ELR (cell line): Measurements from ENCODE around the gene RAMP1.
"Not testable (repeated sequence)": the region's sequence is repeated elsewhere in the genome, so short reads cannot be mapped to it uniquely, and the experiment has no call there.

Experiments
- DNase-seq: peaks from one replicate; pipeline ENCODE4 v3.0.0-alpha.2; 2015; ENCODE audit warnings: low read depth

RAMP1 gene

DNA sequence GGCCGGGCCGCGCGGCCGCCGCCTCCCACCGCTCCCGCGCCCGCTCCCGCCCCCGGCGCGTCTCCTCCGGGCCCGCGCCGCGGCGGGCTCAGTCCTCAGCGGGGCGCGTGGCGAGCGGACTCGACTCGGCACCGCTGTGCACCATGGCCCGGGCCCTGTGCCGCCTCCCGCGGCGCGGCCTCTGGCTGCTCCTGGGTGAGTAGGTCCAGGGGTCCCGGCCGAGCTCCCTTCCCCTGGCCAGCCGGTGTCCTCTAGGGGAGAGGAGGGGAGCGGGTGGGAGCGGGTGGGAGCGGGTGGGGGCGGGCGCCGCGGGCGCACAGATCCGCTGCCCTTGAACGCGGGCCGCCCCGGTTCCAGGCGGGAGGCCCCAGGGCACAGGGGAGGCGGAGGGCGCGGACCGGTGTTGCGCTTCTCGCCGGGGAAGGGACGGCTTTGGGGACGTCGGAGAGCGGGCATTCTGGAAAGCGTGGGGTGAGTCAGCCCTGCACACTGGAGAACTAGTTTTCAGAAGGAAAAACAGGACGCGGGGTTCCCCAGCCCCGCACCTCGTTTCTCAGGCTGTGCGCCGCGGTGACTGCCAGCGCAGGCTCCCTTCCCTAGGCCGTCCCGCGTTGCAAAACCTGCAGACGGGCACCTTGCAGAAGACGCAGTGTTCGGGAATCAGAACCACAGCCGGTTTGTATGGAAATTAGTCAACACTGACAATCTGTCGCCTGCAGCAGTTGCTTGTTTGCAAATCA lies at the start of gene RAMP1:
Gene RAMP1, plus strand, starts transcription at position 91 of the 740 bp plus-strand sequence. Its CDS starts 53 bp downstream, at position 144.
- DNase-seq, result peak; percentile 32

DNA sequence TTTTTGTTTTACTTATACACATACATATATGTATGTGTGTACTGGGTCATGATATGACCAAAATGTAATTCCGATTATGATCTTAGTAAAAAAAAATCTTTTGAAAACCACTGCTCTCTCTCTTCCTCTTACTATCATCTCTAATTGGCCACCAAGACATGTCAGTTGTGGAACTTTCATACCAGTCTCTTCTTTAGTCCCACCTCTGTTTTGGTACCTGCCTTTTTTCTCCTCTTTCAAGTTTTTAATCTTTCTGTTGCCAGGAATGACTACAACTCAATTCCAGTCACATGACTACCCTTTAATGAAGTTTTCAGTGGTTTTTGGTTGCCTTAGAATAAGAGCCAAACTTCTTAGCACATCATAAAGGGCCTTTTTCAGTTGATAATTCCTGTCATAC lies 43.8 kb upstream of the RAMP1 start:
- DNase-seq, result no peak

GRCh38 chr2:237816531-237816930 lies 42.9 kb upstream of the RAMP1 start:
- DNase-seq, result no peak

- peak; percentile 69 for DNase-seq
Observed at GRCh38 chr2:237818066-237818473, 41.4 kb upstream of the RAMP1 start.

- DNase-seq, result peak; percentile 11
Observed at GRCh38 chr2:237819231-237819630, 40.2 kb upstream of the RAMP1 start.

DNA sequence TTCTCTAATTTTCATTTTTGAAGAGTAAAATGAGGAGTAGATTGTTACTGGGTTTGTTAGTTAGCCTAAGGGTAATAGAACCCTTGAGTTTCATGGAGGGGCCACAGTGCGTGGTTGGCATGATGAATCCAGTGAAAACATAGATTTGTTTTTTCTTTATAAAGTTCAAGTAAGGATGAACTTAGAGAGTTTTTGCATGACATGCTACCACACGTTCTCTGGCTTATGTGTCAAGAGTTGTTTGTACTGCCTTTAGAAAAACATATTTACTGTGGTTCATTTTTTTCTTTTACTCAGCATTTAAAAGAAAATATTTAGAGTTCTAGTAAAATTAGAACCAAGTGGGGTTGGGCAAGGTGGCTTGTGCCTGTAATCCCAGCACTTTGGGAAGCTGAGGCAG lies 39.0 kb upstream of the RAMP1 start:
- DNase-seq, result no peak

DNA sequence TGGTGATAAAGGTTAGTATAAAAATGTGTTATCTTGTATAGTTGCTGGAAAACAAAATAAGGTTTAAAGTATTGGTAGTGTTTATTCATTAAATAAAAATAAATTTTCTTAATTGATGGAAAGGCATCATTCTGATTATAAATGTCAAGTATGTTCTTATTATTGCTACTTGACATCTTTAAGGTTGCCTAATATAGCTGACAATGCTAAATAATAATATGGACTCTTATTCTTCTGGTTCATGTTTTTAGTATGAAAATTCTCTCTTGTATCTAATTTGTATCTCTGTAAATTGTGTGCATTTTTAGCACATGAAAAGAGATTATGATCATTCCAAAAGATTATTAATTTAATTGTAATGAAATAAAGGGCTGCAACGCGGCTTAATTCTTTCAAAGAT lies 35.9 kb upstream of the RAMP1 start:
- DNase-seq, result no peak

DNA sequence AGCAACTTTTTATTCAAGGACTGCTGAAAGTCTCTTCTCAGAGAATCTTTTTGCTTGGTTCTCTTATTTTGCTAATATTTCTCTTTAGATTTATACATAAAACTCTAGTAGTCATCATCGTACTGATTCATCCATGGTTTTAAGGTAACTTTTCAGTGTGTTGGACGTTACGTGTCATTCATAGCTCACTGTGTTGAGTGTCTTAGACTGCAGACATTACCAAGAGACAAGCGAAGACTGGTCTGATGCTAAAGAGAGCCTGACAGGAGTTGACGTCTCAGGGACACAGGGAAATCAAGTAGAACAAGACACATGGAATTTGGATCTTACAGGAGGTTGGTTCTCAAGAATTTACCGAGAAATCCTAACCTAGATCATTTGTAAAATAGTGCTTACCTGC lies 35.3 kb upstream of the RAMP1 start:
- peak; percentile 4 for DNase-seq

GRCh38 chr2:237827421-237827987 lies 31.9 kb upstream of the RAMP1 start:
- no peak for DNase-seq

DNA sequence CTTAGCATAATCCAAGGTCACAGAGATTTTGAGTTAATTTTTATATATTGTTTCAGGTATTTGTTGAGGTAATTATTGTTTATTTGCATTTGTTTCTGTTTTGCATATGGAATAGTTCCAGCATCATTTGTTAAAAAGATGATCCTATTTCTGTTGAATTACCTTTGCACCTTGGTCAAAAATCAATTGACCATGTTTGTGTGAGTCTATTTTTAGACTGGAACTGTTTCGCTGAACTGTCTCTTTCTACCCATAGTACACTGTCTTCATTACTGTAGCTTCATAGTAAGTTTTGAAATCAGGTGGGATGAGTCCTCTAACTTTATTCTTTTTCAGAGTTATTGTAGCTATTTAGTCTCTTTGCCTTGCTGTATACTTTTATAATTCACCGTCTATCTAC lies 28.9 kb upstream of the RAMP1 start:
- DNase-seq, result no peak

- no peak for DNase-seq
Observed at GRCh38 chr2:237833546-237833945, 25.9 kb upstream of the RAMP1 start.

DNA sequence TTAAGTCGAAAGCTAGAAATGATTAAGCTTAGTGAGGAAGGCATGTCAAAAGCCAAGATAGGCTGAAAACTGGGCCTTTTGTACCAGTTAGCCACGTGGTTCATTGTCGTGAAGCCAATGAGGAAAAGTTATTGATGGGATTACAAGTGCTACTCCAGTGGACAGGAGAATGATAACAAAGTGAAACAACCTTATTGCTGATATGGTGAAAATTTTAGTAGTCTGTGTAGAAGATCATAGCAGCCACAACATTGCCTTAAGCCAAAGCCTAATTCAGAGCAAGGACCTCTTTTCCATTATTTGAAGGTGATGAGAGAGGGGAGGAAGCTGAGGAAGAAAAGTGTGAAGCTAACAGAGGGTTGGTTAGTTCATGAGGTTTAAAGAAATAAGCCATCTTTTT lies 24.1 kb upstream of the RAMP1 start:
- no peak for DNase-seq

GRCh38 chr2:237841051-237841450 lies 18.4 kb upstream of the RAMP1 start:
- DNase-seq, result no peak

DNA sequence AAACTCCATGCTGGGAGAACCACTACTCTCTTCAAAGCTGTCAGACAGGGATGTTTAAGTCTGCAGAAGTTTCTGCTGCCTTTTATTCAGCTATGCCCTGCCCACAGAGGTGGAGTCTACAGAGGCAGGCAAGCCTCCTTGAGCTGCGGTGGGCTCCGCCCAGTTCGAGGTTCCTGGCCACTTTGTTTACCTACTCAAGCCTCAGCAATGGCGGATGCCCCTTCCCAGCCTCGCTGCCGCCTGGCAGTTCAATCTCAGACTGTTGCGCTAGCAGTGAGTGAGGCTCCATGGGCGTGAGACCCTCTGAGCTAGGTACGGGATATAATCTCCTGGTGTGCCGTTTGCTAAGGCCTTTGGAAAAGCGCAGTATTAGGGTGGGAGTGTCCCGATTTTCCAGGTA lies 10.5 kb upstream of the RAMP1 start:
- not testable (repeated sequence) for DNase-seq

DNA sequence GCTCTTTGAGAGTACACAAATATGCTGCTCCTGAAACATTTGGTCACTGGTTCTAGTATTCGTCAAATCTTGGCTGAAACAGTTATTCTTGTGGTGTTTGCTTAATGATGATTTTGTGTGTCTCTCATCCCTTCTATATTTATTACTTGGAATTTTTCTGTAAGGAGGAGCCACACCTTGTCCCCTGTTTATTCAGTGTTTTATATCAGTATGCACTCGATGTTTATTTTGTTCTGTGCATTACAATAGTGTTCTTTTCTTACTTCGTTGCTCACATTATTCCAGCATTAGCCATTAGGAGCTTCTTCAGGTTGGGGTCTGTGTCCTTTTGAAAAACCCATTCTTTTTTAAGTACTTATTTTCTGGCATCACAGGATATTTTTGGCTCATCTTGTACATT lies 5.1 kb upstream of the RAMP1 start:
- no peak for DNase-seq

- no peak for DNase-seq
Observed at GRCh38 chr2:237857791-237858190, 1.6 kb upstream of the RAMP1 start.

DNA sequence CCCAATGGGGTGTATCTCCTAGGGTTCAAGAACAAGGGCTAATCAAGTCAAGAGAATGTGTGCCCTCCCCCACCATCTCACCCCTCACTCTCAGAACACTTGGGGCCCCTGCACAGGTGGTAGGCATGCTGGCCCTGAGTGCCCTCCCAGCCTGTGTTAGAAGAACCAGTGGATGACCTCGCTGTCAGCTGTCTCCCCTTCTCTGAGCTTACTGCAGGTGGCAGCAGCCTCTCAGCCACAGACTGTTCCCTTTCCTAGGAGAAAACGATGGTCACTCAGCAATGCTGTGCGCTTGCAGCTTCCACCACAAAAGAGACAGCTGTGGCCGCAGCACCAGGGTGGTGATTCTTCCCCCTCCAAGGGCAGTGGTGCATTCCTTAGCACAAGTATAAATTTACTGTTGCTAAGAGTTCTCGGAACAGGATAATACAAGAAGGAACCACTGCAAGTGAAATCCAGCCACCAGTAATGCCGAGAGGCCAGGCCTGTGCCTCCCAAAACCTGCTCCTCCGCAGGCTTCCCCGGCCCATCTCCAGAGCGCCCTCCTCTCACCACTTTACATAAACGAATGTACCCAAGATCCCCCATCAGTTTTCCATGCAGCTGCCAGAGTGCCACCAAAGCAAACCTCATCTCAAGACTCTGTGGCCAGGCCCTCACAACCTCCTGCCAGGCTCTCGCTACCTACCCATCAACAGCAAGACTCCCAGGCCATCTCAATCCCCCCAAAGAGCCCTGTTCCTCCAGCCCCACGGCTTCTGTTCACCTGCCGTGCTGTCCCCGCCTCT lies 935 bp upstream of the RAMP1 start:
- peak; percentile 82 for DNase-seq

DNA sequence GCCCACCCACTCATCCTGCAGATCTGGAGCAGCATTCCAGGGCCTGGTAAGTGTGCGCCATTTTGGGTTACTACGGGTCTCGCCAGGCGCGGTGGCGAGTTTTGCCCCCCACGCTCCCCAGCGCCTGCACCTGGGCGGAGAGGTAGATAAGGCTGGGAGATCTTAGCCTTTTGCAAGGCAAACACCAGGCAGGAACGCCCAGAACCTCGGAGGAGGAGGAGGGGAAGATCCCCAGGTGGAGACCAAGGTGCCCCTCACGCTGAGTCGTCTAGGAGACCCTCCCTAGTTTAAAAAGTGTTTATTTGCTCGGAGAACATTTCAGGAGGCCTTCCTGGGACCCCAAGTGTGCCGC lies 365 bp upstream of the RAMP1 start:
- DNase-seq, result no peak

GRCh38 chr2:237860273-237860935 lies 981 bp downstream of the RAMP1 start:
- DNase-seq, result no peak

GRCh38 chr2:237861875-237862527 lies 2.6 kb downstream of the RAMP1 start:
- DNase-seq, result no peak

- no peak for DNase-seq
Observed at GRCh38 chr2:237862528-237862895, 3.1 kb downstream of the RAMP1 start.

DNA sequence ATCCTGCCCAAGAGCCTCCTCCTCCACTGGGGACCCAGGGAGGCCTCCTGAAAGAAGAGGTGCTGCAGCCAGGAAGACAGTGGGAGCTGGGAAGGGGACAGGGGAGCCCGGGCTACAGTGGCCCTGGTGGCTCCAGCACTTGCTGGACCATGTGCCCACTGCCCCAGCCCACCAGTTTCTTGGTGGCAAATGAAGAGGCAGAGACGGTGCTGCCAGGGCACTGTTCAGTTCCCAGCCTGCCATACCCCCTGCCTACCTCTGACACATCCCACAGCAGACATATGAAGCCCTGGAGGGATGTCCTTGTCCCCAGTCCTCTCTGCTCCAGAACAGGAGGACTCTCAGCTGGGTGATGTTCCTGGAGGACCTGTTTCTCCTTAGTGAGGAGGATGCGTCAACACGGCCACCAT lies 3.7 kb downstream of the RAMP1 start:
- no peak for DNase-seq
